ENCODE measurements around the gene SCLT1. TPM values are rescaled to one million over a fixed set of nuclear protein-coding genes. Genes with fewer than 3 reads are reported as not detected.

SCLT1 gene
- total RNA-seq, 4 donors from 2014 or later = 5.2 to 26.0 (median 9.0) TPM

DNA sequence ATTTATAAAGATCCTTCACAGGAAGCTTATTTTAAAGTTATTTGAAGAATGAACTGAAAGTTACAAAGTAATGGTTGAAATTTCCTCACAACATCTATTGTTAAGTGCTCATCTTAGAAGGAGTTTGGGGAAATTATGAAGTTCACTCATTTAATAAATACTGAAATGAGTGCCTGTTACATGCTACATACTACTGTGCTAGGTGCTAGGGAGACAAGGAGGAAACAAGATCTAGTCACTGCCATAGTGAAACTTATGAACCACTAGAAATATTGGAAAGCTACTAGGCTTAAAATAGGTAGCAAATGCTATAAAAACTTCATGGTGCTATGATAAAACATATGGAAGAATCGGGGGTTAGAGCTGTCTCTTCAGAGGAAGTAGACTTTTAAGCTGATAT, 186.8 kb downstream of the SCLT1 start:
- H3K27me3 ChIP-seq = no peaks in the 10 kb centered on the region
- 46 to 86% methylated on average over 1 of the region's 1 CpG for WGBS, 2 donors (ENCODE audit: low coverage in 1 of 2)
- no peaks in the 10 kb centered on the region for H3K4me1 ChIP-seq
- no peaks in the 10 kb centered on the region for H3K9me3 ChIP-seq
- no peak overlapping the region for H3K4me3 ChIP-seq
- TF ChIP-seq POLR2A (IDR thresholded peaks at IDR 0.05) = no peak
- TF ChIP-seq, protein P1, sequence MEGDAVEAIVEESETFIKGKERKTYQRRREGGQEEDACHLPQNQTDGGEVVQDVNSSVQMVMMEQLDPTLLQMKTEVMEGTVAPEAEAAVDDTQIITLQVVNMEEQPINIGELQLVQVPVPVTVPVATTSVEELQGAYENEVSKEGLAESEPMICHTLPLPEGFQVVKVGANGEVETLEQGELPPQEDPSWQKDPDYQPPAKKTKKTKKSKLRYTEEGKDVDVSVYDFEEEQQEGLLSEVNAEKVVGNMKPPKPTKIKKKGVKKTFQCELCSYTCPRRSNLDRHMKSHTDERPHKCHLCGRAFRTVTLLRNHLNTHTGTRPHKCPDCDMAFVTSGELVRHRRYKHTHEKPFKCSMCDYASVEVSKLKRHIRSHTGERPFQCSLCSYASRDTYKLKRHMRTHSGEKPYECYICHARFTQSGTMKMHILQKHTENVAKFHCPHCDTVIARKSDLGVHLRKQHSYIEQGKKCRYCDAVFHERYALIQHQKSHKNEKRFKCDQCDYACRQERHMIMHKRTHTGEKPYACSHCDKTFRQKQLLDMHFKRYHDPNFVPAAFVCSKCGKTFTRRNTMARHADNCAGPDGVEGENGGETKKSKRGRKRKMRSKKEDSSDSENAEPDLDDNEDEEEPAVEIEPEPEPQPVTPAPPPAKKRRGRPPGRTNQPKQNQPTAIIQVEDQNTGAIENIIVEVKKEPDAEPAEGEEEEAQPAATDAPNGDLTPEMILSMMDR (IDR thresholded peaks at IDR 0.05) = no peak
- TF ChIP-seq EP300 (IDR thresholded peaks at IDR 0.05) = no peak
- no peak for TF ChIP-seq POLR2AphosphoS5 (IDR thresholded peaks at IDR 0.05)
- no peak overlapping the region for H3K27ac ChIP-seq
- no peak for ATAC-seq
- H3K36me3 ChIP-seq = peaks cover 0 to 3% of the 10 kb centered on the region in 2 donors

DNA sequence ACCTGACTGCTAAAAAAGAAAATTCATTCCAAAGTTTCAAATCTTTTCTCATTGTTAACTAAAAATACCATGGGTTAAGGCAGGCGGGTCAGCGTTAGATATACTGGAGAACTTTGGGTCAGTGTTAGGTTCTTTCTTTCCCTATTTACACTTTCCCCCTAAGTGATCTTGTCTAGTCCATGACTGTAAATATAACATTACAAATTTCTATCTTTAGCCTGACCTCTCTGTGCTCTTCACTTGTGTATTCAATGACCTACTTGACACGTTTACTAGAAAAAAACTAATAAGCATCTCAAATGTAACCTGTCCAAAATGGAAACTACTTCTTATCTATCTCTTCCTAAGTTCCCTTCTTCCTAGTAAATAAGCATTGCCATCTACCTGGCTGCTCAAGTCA, 188.5 kb downstream of the SCLT1 start:
- no peak for ATAC-seq
- no peaks in the 10 kb centered on the region for H3K4me1 ChIP-seq
- peaks cover 0 to 3% of the 10 kb centered on the region in 2 donors for H3K36me3 ChIP-seq
- H3K27me3 ChIP-seq = no peaks in the 10 kb centered on the region
- WGBS, 2 donors (ENCODE audit: low coverage in 1 of 2) = 84 to 94% methylated on average over 3 of the region's 3 CpGs
- no peaks in the 10 kb centered on the region for H3K9me3 ChIP-seq
- no peak overlapping the region for H3K4me3 ChIP-seq
- H3K27ac ChIP-seq = no peak overlapping the region
- no peak for TF ChIP-seq POLR2A (IDR thresholded peaks at IDR 0.05)
- TF ChIP-seq, protein P1 (IDR thresholded peaks at IDR 0.05) = no peak

DNA sequence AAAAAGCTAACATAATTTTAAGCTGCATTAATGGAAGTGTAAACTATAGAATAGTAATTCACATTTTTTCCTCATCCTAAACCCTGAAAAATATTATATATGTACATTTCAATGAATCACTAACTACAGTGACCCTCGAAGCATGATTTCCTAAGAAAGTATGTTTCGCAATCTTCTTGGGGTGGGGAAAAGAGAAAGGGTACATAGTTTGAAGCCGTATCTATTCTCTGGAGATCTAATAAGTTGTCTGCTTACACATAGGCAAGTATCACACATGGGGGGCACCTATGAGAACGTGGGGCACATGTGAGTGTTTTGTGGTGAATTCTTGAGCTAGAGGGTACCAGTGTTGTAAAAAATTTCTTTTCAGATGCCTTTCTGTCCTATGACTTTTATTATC, 212.7 kb downstream of the SCLT1 start:
- Histone ChIP-seq H3K9me3 (no peaks in the 10 kb centered on the region), H3K27me3 (no peaks in the 10 kb centered on the region), H3K27ac (no peak overlapping the region), H3K36me3 (peaks cover 0 to 8% of the 10 kb centered on the region in 2 donors), H3K4me1 (no peaks in the 10 kb centered on the region), H3K4me3 (no peak overlapping the region)
- WGBS, 2 donors (ENCODE audit: low coverage in 1 of 2) = 82 to 94% methylated on average over 4 of the region's 4 CpGs
- TF ChIP-seq, protein P1 (IDR thresholded peaks at IDR 0.05) = no peak
- TF ChIP-seq EP300 (IDR thresholded peaks at IDR 0.05) (no peak), POLR2AphosphoS5 (IDR thresholded peaks at IDR 0.05) (no peak), POLR2A (IDR thresholded peaks at IDR 0.05) (no peak)
- ATAC-seq = no peak

DNA sequence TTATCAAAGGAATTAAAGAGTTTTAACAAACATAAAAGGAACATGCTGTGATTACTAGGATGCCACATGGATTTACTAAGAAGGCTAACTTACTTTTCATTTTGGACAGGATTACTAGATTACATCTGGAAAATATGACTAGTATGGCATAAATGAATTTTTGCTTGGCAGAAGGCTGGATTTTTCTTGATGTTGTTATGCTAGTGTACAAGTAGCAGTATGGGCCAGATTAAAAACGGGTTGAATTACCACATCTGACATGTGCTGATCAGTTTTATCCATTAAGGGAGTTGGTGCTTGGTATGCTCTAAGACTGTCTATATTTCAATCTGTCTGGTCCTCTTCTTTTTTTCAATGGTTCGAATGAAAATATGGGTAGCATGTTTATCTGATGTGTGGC, 213.4 kb downstream of the SCLT1 start:
- Histone ChIP-seq H3K36me3 (peaks cover 0 to 8% of the 10 kb centered on the region in 2 donors), H3K4me3 (no peak overlapping the region), H3K27me3 (no peaks in the 10 kb centered on the region), H3K27ac (no peak overlapping the region), H3K4me1 (no peaks in the 10 kb centered on the region), H3K9me3 (no peaks in the 10 kb centered on the region)
- TF ChIP-seq EP300 (IDR thresholded peaks at IDR 0.05) (no peak), POLR2A (IDR thresholded peaks at IDR 0.05) (no peak), POLR2AphosphoS5 (IDR thresholded peaks at IDR 0.05) (no peak)
- TF ChIP-seq, protein P1 (IDR thresholded peaks at IDR 0.05) = no peak
- WGBS, 2 donors (ENCODE audit: low coverage in 1 of 2) = 63 to 83% methylated on average over 2 of the region's 2 CpGs
- ATAC-seq = no peak

DNA sequence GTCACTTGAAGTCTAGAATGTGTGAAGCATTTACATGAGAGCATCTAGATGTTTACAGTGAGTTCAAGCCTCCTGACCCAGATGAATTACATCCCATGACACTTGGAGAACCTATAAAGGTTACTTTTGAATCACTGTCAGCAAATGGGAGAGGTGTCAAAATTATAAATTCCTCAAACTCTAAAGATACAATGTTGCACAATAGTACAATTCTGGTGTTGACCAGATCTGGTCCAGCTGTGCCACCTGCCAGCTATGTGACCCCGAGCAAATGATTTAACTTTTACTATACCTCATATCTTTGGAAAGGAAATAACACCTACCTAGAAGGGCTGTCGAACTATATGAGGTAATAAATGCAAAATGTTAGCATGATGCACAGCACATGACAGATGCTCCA, 214.1 kb downstream of the SCLT1 start:
- H3K27ac ChIP-seq = no peak overlapping the region
- ATAC-seq = no peak
- TF ChIP-seq, protein P1 (IDR thresholded peaks at IDR 0.05) = no peak
- TF ChIP-seq POLR2A (IDR thresholded peaks at IDR 0.05) (no peak), EP300 (IDR thresholded peaks at IDR 0.05) (no peak), POLR2AphosphoS5 (IDR thresholded peaks at IDR 0.05) (no peak)
- H3K36me3 ChIP-seq = peaks cover 0 to 12% of the 10 kb centered on the region in 2 donors
- 75 to 80% methylated on average over 2 of the region's 2 CpGs for WGBS, 2 donors (ENCODE audit: low coverage in 1 of 2)
- no peak overlapping the region for H3K4me3 ChIP-seq
- H3K27me3 ChIP-seq = no peaks in the 10 kb centered on the region
- no peaks in the 10 kb centered on the region for H3K4me1 ChIP-seq
- no peaks in the 10 kb centered on the region for H3K9me3 ChIP-seq

All from gastroesophageal sphincter (tissue), 4 donors.